Neural cell (in vitro differentiated cells): ENCODE data around the gene CDCP2.

Experiments used
- EP300 ChIP-seq: fragments of 450-650 bp; conservative IDR thresholded peaks from 2 replicates; pipeline ENCODE4 v1.6.1; 2014; ENCODE audit warnings: antibody characterized with exemption, mild to moderate bottlenecking, moderate library complexity; ENCODE audit not compliant: poor library complexity, severe bottlenecking
- EZH2 ChIP-seq: fragments of 200-600, 300-800 bp; shearing (Covaris generic), sonication (generic); IDR thresholded peaks from 2 replicates; pipeline ENCODE4 v1.6.1; 2014; ENCODE audit warnings: antibody characterized with exemption, low read length, borderline replicate concordance, mild to moderate bottlenecking; ENCODE audit not compliant: insufficient read depth, poor library complexity, severe bottlenecking
- POLR2AphosphoS5 ChIP-seq: IDR thresholded peaks from 2 replicates; pipeline ENCODE4 v1.6.1; 2012
- RAD21 ChIP-seq: fragments of 450-650 bp; conservative IDR thresholded peaks from 2 replicates; pipeline ENCODE4 v1.6.1; 2014; ENCODE audit warnings: antibody characterized with exemption, mild to moderate bottlenecking, moderate library complexity
- SMC3 ChIP-seq: fragments of 450-650 bp; conservative IDR thresholded peaks from 2 replicates; pipeline ENCODE4 v1.6.1; 2014; ENCODE audit warnings: antibody characterized with exemption, mild to moderate bottlenecking, moderate library complexity; ENCODE audit not compliant: poor library complexity
- TAF1 ChIP-seq: IDR thresholded peaks from 2 replicates; pipeline ENCODE4 v1.6.1; 2012; ENCODE audit warnings: low read depth
- TF ChIP-seq, protein P1 (sequence below): fragments of 450-650 bp; IDR thresholded peaks from 2 replicates; pipeline ENCODE4 v1.5.1; 2014; ENCODE audit warnings: antibody characterized with exemption, mild to moderate bottlenecking, moderate library complexity; ENCODE audit not compliant: poor library complexity, severe bottlenecking
- TF ChIP-seq, protein P2 (sequence below): IDR thresholded peaks from 2 replicates; pipeline ENCODE4 v1.6.1; 2012; ENCODE audit warnings: borderline replicate concordance

DNA sequence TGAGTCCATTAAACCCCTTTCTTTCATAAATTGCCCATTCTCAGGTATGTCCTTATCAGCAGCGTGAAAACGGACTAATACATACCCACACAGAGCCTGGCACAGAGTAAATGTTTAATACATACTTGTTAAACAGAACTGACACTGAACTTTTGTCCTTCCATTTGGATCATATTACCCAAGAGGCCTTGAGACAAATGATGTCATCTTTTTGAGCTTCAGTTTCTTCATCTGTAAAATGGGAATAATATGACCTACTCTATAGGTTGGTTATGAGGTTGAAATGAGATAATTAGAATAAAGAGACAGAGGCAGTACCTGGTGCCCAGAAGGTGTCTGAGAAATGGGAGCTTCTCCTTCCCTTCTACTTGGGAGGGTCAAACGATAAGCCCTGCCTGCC is 33.3 kb upstream of the CDCP2 start:
- TF ChIP-seq, protein P1, sequence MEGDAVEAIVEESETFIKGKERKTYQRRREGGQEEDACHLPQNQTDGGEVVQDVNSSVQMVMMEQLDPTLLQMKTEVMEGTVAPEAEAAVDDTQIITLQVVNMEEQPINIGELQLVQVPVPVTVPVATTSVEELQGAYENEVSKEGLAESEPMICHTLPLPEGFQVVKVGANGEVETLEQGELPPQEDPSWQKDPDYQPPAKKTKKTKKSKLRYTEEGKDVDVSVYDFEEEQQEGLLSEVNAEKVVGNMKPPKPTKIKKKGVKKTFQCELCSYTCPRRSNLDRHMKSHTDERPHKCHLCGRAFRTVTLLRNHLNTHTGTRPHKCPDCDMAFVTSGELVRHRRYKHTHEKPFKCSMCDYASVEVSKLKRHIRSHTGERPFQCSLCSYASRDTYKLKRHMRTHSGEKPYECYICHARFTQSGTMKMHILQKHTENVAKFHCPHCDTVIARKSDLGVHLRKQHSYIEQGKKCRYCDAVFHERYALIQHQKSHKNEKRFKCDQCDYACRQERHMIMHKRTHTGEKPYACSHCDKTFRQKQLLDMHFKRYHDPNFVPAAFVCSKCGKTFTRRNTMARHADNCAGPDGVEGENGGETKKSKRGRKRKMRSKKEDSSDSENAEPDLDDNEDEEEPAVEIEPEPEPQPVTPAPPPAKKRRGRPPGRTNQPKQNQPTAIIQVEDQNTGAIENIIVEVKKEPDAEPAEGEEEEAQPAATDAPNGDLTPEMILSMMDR: no peak
- TF ChIP-seq TAF1 (no peak), POLR2AphosphoS5 (no peak), EP300 (no peak), EZH2 (no peak), RAD21 (no peak), SMC3 (no peak)
- TF ChIP-seq, protein P2, sequence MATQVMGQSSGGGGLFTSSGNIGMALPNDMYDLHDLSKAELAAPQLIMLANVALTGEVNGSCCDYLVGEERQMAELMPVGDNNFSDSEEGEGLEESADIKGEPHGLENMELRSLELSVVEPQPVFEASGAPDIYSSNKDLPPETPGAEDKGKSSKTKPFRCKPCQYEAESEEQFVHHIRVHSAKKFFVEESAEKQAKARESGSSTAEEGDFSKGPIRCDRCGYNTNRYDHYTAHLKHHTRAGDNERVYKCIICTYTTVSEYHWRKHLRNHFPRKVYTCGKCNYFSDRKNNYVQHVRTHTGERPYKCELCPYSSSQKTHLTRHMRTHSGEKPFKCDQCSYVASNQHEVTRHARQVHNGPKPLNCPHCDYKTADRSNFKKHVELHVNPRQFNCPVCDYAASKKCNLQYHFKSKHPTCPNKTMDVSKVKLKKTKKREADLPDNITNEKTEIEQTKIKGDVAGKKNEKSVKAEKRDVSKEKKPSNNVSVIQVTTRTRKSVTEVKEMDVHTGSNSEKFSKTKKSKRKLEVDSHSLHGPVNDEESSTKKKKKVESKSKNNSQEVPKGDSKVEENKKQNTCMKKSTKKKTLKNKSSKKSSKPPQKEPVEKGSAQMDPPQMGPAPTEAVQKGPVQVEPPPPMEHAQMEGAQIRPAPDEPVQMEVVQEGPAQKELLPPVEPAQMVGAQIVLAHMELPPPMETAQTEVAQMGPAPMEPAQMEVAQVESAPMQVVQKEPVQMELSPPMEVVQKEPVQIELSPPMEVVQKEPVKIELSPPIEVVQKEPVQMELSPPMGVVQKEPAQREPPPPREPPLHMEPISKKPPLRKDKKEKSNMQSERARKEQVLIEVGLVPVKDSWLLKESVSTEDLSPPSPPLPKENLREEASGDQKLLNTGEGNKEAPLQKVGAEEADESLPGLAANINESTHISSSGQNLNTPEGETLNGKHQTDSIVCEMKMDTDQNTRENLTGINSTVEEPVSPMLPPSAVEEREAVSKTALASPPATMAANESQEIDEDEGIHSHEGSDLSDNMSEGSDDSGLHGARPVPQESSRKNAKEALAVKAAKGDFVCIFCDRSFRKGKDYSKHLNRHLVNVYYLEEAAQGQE: no peak
